Stimulated activated CD4-positive, alpha-beta T cell treated with anti-CD3 and anti-CD28 coated beads, Interleukin-2, amount 100 ng/mL, for 4 hours (primary cell): ENCODE data around the gene CATSPER3.
"Not testable (repeated sequence)": the region's sequence is repeated elsewhere in the genome, so short reads cannot be mapped to it uniquely, and the experiment has no call there.

Source experiments
- DNase-seq: peaks from one replicate; pipeline ENCODE4 v3.0.0-alpha.2; 2020; ENCODE audit warnings: low read depth

The CATSPER3 gene

GRCh38 chr5:134975078-134975715 is 7.5 kb downstream of the CATSPER3 start:
- DNase-seq, result no peak

- no peak for DNase-seq
Measured at GRCh38 chr5:134975843-134976242, 8.1 kb downstream of the CATSPER3 start.

DNA sequence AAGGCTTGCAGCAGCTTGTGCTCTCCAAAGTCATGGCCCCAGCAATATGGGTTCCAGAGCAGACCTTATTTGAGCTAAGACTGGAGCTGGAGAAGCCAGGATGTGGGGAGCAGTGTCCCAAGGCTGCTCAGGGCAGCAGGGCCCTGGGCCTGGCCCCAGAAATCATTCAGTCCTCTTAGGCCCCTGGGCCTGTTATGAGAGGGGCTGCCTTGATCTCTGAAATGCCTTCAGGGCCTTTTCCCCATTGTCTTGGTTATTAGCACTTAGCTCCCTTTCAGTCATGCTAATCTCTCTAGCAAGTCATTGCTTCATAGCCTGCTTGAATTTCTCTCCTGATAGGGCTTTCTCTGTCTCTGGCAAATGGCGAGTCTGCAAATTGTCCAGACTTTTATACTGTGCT is 9.1 kb downstream of the CATSPER3 start:
- DNase-seq, result no peak

GRCh38 chr5:134979416-134979815 is 11.7 kb downstream of the CATSPER3 start:
- DNase-seq, result no peak

- DNase-seq, result no peak
Measured at GRCh38 chr5:134982230-134982629, 14.5 kb downstream of the CATSPER3 start.

GRCh38 chr5:134989266-134989830 is 21.6 kb downstream of the CATSPER3 start:
- no peak for DNase-seq

DNA sequence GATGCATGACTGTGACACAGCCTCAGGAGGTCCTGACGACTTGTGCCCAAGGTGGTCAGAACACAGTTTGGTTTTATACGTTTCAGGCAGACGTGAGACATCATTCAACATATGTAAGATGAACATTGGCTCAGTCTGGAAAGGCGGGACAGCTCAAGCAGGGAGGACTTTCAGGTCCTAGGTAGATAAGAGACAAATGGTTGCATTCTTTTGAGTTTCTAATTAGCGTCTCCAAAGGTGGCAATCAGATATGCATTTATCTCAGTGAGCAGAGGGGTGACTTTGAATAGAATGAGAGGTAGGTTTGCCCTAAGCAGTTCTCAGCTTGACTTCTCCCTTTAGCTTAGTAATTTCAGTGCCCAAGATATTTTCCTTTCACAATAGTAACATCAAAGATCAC is 22.5 kb downstream of the CATSPER3 start:
- DNase-seq, result not testable (repeated sequence)

GRCh38 chr5:134992148-134992547 is 24.4 kb downstream of the CATSPER3 start:
- no peak for DNase-seq

DNA sequence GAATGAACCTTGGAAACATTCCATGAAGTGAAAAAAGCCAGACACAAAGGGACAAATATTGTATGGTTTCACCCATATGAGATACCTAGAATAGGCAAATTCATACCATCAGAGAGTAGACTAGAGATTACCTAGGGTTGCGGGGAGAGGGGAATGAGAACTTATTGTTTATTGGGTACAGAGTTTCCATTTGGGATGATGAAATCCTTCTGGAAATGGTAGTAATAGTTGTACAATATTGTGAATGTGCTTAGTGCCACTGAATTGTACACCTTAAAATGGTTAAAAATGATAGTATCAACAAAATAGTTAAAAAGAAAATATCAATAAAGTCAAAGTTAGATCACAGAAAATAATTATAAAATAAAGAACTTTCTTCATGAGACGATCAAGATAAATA is 25.5 kb downstream of the CATSPER3 start:
- no peak for DNase-seq

DNA sequence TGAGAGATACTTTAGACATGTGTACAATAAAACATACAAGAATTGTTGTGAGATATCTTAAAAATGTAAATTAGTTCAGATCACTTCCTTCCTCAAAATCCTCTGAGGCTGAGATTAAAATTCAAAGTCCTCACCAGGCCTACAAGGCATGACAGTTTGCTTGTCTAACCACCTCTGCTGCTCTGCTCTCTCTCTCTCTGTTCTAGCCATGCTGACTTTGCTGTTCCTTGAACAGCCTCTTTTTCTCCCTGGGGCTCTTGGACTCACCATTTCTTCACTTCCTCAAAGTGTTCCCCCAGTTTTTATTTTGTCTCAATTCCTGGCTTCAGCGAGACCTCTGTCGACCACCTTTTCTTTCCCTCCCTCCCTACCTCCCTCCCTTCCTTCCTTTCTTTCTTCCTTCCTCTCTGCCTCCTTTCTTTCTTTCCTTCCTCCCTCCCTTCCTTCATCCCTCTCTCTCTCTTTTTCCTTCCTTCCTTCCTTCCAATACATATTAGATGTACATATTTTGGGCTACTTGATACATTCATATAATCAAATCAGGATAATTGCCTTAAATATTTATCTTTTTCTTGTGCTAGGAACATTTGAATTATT is 27.0 kb downstream of the CATSPER3 start:
- DNase-seq, result no peak

GRCh38 chr5:134995850-134996402 is 28.2 kb downstream of the CATSPER3 start:
- no peak for DNase-seq

GRCh38 chr5:134997015-134997414 is 29.3 kb downstream of the CATSPER3 start:
- no peak for DNase-seq

DNA sequence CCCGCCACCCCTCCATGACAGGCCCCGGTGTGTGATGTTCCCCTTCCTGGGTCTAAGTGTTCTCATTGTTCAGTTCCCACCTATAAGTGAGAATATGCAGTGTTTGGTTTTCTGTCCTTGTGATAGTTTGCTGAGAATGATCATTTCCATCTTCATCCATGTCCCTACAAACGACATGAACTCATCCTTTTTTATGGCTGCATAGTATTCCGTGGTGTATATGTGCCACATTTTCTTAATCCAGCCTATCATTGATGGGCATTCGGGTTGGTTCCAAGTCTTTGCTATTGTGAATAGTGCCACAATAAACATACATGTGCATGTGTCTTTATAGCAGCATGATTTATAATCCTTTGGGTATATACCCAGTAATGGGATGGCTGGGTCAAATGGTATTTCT is 30.4 kb downstream of the CATSPER3 start:
- not testable (repeated sequence) for DNase-seq

- DNase-seq, result no peak
Measured at GRCh38 chr5:135004376-135004775, 36.7 kb downstream of the CATSPER3 start.

- DNase-seq, result no peak
Measured at GRCh38 chr5:135005076-135005475, 37.4 kb downstream of the CATSPER3 start.

DNA sequence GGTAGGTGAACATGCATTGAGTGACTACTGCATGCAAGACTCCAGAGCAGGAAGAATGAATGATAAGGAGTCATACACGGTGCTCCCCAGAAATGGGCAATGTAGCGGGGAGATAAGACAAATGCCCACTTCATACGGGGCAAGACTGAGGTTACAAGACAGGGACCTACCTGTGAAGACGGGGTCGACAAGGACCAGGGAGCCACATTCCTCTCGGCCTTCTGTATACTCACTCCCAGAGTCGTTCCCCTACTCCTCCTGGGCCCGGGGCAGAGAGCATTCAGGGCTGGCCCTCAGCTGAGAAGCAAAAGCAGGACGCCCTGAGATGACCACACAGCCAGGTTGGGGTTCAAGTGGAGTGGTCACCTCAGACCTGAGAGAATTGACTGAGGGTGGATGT is 39.6 kb downstream of the CATSPER3 start:
- no peak for DNase-seq

GRCh38 chr5:135007749-135008363 is 40.1 kb downstream of the CATSPER3 start:
- no peak for DNase-seq

GRCh38 chr5:135008556-135008955 is 40.8 kb downstream of the CATSPER3 start:
- no peak for DNase-seq

GRCh38 chr5:135008981-135009735 is 41.5 kb downstream of the CATSPER3 start:
- DNase-seq, result no peak

DNA sequence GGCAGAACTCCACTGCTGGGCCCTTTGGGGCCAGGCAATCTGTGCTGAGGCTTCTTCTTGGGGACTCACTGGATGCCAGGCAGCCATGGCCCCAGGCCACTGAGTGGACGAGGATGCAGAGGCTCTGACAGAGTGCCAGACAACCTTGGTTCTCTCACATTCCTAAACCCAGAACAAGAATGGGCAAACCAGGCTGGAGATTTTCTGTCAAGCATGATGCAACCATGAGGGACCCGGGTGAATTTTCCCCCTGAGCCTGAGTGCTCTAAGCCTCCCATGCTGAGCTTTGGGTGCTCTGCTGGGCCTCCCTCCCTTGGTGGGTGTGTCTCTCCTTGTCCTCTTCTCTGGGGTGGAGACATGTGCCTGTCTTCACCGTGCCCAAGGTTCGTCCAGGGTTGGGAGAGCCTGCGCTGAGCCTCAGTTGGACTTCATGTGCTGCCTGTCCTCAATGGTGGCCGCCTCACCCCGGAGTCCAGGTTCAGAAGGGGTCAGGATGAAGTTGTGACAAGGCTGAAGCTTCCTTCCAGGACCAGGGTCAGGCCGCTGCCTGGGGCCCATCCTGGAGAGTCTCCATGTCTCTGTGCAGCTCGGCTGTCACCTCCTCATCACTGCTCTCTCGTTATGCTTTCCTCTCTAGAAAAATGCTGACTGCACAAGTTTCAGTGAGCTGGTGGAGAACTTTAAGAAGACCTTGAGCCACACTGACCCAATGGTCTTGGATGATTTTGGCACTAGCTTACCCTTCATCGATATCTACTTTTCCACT is 42.2 kb downstream of the CATSPER3 start:
- no peak for DNase-seq
